NCI-H146 (cell line): ENCODE results near the gene AMZ2.
"Not testable (repeated sequence)": the region's sequence is repeated elsewhere in the genome, so short reads cannot be mapped to it uniquely, and the experiment has no call there.

Experiments
- DNase-seq: peaks from one replicate; lab custom pipeline; 2025; lab: John Stamatoyannopoulos, UW

Gene AMZ2

DNA sequence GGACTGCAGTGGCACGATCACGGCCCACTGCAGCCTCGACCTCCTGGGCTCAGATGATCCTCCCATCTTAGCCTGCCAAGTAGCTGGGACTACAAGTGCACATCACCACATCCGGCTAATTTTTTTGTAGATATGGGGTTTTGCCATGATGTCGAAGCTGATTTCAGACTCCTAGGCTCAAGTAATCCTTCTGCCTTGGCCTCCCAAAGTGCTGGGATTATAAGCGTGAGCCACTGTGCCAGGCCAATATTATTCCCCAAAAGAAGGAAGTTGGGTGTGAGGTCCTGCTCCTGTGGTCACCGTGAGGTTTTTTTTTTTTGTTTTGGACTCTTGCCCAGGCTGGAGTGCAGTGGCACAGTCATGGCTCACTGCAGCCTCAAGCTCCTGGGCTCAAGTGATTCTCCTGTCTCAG, 1.5 kb downstream of the AMZ2 start:
- DNase-seq, result no peak

DNA sequence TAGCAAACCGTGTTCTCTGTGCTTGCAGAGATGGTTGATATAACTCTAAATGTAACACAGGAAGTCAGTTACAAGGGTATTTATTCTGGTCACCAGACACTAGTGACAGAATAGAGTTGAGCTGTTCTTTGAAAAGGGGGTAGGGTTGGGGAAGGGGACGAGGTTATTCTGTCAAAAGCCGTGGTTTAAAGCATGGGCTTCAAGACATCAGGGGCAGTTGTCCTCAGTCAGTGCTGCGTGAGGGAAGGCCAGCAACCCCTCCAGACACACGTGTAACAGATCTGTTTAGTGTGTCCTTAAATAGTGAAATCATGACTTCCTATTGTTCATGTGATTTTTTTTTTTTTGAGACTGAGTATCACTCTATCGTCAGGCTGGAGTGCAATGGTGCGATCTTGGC, 5.6 kb downstream of the AMZ2 start:
- not testable (repeated sequence) for DNase-seq

DNA sequence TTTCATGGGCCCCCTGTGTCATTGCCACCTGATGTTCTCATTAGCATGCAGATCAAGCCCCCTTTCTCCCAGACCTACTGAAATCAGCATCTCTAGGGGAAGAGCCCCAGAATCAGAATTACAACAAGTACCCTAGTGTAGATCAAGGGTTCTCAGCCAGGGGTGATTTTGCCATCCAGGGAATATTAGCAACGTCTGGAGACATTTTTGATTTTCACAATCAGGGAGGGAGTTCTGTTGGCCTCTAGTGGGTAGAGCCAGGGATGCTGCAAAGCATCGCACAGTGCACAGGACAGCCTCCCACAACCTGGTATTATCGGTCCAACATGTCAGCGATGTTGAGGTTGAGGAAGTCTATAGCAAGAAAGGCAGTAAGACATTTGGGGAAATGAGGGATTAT, 7.3 kb downstream of the AMZ2 start:
- no peak for DNase-seq

DNA sequence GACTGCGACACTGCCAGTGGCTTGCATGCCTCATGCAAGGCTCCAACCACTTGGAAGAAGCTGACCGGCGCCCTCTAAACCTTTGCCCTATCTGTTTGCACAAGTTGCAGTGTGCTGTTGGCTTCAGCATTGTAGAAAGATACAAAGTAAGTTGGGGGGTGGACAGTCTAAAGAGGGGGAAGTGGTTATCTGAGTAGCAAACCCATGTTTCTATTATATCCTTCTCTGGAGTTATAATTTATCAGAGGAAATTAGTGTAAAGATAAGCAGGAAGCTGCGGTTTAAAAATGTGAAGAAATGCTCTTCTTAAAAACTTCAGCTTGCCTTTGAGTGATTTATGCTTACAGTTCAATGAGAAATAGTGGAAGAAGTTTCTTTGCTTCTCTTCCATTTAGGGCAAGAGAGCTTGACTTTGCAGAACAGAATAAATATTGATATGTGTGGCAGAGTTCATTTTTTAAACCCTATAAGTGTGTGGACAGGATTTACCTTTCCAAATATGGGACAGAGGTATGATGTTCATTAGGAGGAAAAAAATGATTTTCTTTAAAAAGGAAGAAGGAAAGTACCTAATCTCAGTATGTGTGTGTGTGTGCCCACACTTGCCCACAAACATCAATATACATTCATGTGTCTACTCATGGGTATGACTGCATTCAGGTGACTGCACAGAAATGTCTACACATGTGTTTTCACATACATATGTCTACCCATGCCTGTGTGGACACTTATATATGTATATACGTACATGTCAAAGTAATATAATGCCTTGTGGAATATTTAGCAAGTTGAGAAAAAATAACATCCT, 8.1 kb downstream of the AMZ2 start:
- no peak for DNase-seq

DNA sequence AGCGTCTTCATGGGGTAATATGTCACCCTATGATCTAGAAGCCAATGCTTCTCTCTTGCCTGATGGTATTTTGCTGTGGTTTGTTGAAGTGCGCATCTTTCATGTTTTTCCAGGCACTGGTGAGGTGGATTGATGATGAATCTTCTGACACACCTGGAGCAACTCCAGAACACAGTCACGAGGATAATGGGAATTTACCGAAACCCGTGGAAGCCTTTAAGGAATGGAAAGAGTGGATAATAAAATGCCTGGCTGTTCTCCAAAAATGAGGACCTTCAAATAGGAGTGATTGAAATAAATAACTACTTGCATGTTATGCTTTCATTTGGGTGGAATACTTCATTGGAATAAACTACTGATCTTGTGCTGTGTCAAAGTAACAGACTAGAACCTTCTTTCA, 8.9 kb downstream of the AMZ2 start:
- DNase-seq, result not testable (repeated sequence)

DNA sequence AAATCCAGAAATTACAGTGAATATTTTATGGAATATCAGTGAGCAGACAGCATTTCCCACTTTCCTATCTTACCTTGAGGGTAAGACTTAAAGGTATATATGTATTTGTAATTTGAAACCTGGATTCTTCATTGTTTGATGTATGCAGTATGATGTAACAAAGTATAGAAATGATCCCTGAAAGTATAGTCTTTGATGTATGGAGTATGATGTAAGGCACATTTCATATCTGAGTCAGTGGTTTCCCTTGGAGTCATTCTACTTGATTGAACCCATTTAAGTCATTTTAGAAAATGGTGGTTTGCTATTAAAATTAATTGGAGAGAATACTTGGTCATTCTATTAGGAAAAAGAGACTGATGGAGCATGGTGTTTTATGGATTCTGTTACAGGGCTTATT, 10.1 kb downstream of the AMZ2 start:
- DNase-seq, result no peak

DNA sequence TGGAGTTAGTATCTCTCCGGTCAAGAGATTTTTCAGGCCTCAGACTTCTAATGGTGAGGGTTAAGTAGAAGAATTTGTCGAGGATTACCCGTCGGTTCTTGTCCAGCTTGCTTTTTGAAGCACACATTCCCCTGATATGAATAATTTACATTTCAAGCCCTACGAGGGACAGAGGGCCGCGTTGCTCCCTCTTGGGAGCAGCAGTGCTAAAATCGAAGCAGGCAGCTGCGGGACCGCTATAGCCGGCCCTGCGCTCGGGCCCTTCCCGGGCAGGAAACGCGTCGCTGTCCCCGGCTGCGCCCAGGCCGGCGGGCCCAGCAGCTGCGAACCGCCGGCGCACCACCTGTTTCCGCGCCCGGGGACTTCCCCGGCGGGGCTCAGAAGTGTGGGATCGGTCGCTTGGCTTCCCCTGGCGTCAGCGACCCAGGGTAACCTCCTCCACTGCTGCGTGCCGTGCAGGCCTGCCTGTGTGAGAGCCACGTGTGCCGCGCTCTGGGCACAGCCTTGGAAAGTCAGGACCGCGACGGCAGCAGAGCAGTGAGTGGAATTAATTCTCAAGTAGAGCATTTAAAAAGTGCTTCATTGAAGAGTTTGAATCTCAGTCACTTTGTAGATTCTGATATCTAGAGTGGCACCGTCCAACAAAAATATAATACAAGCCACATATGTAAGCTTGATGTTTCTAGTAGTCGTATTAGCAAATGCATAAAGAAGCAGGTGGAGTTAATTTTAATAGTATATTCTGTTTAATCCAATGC, 11.2 kb downstream of the AMZ2 start:
- DNase-seq, result not testable (repeated sequence)

DNA sequence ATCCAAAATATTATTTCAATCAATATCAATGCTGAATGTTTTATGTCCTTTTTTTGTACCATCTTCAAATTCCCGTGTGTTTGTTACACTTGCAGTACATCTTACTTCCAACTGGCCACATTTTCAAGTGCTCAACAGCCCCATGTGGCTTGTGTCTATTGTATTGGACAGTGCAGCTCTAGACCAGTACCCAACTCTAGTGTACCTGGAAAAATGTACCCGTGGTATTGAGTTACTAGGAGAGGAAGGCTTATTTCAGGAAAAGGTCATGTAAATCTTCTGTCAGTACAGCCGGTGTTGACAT, 11.8 kb downstream of the AMZ2 start:
- DNase-seq, result not testable (repeated sequence)

DNA sequence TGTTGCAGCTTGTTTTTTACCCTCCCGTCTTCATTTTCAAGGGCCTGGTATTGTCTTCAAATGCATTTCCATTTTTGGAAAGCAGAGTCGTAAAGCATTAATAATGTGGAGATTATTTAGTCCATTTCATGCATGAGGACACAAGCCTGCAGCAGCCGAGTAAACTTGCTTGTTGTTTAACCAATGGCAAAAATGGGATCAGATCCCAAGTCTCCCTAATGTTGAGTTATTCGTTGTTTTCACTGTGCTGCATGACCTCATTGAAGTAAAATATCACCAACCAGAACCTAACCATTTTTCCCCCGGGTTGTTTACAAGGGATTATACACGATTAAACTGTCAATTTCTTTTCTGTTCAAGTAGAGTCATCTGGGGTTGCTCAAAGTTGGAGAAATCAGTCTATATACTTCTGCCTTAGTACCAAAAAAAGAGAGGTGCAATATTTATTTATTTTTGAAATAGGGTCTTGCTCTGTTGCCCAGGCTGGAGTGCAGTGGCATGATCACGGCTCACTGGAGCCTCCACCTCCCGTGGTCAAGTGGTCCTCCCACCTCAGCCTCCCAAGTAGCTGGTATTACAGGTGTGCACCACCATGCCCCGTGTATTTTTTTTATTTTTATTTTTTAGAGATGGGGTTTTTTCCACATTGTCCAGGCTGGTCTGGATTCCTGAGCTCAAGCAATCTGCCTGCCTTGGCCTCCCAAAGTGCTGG, 12.4 kb downstream of the AMZ2 start:
- no peak for DNase-seq

DNA sequence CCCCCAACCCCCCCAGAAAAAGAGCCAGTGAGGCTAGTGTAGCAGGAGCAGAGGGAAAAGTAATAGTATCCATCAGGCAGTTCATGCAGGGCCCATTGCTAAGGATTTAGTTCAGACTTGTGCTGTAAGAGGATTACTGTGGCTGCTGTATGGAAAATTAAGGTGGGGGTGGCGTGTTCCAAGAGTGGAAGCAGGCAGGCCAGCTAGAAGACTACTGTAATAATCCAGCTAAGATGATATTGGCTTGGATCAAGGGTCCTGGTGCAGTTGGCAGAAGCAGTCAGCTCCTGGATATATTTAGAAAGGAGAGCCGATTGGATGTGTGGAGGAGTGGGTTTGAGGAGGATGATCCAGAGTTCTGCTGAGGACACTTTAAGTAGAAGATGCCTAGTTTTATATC, 14.6 kb downstream of the AMZ2 start:
- not testable (repeated sequence) for DNase-seq

DNA sequence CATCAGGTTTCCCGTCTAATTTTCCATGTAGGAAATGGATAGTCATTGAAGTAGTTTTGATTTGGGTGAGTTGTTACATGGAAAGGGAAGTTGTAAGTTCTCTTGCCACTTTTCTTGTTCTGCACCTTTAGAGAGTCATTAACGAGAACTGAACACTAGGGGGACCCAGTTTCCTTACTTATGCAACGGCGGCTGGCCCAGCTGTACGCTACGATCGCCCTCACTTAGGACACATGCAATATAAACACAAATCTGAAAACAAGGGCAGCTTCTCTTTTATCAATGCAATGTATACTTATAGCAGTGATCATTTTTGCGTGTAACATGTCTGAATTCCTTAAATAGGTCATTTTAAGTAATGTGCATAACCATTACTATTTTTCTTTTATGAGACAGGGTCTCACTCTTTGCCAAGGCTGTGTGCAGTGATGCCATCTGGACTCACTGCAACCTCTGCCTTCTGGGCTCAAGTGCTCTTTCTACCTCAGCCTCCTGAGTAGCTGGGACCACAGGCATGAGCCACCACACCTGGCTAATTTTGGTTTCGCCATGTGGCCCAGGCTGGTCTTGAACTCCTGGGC, 15.3 kb downstream of the AMZ2 start:
- DNase-seq, result peak; percentile 5

DNA sequence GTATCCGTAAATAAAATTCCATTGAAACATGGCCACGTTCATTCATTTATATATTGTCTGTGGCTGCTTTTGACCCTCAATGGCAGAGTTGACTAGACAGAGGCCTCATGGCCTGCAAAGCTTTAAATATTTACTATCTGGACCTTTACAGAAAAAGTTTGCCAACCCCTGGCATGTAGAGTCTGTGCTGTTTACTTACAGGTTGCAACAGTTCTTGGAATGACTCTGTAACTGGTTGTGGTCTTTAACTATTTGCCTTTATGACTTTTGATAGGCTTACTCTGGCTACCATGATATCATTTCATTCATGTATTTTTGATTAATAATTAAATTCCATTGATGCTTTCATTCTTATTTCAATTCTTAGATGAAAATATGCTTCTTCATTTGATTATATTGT, 18.0 kb downstream of the AMZ2 start:
- not testable (repeated sequence) for DNase-seq

DNA sequence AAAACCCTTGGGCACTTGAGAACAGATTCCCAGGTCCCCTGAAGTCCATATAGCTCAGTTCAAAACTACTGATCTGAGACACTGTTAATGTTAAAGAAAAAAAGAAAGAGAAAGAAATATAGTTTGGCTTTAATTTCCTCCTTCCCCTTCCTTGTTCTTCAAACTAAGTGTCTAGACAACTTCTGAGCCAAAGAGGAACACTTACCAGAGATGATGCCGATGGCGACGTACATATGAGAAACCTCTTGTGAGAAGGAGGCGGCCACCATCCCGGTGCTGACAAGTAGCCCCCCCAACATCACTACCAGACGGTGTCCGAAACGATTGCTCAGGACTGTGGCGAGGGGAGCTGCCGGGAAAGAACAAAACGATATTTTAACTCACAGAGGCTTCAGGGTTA, 25.9 kb downstream of the AMZ2 start:
- no peak for DNase-seq

DNA sequence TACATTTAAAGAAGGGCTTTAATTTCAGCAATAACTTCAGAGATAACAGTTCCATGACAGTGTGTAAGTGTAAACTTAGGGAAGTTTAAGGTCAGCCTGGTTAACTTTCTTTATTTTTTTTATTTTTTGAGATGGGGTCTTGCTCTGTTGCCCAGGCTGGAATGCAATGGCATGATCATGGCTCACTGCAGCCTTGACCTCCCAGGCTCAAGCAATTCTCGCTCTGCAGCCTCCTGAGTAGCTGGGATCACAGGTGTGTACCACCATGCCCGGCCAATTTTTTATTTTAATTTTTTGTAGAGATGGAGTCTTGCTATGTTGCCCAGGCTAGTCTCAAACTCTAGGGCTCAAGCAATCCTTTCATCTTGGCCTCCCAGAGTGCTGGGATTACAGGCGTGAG, 28.5 kb downstream of the AMZ2 start:
- not testable (repeated sequence) for DNase-seq

DNA sequence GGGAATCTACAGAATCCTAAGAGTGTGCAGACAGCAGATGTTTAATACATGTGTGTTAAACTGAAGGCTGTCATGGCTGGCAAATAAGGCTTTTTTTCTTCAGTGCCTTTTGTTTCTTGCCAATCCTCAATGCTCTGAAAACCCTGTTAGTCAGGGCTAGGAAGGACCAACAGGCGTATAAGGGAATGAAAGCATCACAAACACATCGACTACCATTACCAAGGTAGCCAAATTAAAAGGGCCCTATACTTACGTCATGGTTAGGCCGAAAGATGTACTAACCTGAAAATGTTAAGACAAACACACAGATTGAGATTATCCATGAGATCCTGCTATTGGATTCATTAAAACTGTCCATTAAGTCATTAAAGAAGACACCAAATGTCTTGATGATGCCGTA, 30.0 kb downstream of the AMZ2 start:
- DNase-seq, result no peak

DNA sequence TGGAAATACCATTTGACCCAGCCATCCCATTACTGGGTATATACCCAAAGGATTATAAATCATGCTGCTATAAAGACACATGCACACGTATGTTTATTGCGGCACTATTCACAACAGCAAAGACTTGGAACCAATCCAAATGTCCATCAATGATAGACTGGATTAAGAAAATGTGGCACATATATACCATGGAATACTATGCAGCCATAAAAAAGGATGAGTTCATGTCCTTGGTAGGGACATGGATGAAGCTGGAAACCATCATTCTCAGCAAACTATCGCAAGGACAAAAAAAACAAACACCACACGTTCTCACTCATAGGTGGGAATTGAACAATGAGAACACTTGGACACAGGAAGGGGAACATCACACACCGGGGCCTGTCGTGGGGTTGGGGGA, 34.1 kb downstream of the AMZ2 start:
- DNase-seq, result not testable (repeated sequence)

DNA sequence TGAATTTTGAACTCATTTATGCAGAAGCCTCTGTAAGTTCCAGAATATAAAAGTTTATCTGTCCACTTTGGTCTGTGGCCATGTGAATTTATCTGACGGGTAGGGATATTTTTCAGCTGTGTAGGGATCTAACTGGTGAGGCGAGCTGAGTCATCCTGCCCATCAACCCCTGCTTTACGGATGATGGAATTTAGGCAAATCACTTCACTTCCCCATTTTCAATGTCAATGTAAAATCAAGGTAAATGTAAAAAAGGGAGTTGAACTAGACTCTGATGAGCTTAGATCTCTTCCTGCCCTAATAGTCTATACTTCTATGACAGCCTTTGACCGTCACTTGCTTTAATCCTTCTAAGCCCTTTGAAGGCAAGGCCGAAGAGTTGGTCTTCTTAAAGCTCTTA, 40.5 kb downstream of the AMZ2 start:
- DNase-seq, result no peak

DNA sequence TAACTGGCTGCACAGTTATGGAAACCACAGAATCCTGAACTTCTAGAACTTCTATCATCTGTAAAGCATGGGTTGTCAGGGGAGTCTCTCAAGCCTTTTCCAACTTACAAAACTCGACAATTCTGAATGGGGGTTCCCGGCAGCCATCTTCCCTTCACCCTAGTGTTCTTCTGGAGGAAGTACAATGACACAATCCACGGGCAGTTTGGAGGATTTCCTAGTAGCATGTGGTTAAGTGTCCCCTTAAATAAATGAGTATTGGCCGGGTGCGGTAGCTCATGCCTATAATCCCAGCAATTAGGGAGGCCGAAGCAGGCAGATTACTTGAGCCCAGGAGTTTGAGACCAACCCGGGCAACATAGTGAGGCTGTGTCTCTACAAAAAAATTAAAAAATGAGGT, 41.0 kb downstream of the AMZ2 start:
- no peak for DNase-seq

DNA sequence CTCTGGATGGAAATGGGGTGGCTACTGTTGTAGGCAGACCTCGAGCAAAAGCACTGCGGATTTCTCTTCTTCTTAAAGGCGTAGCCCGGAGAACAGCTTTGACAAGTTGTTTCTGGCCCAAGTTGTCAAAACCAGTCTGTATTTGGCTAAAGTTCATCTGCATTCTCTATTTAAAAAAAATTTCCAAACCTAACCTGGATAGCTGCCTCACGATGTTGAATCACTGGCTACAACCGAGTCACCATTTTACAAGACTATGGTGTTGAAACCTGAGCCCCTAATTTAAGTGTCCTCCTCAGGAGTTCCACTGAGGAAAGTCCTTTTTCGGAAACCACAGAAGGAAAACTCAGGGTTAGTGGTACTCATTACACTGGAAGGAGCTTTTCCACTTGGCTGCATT, 41.6 kb downstream of the AMZ2 start:
- DNase-seq, result no peak

DNA sequence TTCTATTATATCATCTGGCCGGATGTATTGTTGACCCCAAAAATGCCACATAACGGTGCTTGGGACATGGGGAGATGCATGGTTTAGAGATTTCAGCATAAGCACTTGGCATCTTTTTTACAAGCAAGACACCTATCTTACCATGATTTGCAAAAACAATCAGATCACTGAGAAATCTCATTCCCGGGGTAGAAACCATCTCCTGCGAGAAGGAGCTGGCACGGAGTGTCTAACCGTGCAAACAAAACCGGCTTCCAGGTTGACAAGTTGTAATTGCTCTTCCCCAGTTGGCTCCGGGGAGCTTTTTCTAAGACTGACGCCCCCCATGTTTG, 42.1 kb downstream of the AMZ2 start:
- no peak for DNase-seq

DNA sequence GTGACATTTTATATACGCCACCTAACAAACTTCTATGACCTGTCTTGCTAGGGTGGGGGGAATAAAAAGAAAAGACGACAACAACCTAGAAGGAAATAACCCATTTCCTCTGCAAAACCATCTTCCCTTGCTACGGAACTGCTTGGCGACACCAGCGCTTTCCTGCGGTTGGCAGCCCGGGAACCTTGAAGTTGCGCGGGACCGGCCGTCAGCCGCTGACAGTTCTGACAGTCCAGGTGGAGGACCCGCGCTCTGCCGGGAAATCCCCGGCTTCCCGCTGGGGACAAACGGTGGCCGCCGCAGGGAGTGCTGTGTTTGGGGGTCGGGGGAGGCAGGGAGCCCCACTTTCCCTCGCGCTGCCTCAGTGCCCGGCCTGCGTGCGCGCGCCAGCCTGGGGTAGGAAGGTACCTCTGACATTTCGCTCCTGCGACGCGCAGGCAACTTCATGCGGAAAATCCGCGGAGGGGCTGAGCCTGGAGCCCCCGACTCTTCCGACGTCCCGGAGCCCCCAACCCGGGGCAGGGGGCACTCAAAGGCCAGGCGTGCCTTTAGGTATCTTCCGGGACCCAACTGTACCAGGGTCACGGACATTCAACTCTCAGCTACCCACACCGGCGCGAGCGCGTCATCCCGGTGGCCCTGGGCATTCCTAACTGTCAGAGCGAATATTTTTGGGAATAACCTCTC, 42.6 kb downstream of the AMZ2 start:
- DNase-seq, result peak; percentile 25
